Omental fat pad (tissue), 4 donors: ENCODE data around the gene FLT3. TPM values are rescaled to one million over a fixed set of nuclear protein-coding genes. Genes with fewer than 3 reads are reported as not detected.

ENCODE experiments used
- ATAC-seq: fragments of 150-250 bp; one replicate; pipeline ENCODE4 v1.9.1; 2016; ENCODE audit warnings: mild to moderate bottlenecking, moderate library complexity; ENCODE audit not compliant: low FRiP score
- DNase-seq: peaks from one replicate; pipeline ENCODE4 v3.0.0-alpha.2; 2019; ENCODE audit warnings: low spot score
- CTCF ChIP-seq, 3 donors: fragments of 450-650 bp; IDR thresholded peaks; one replicate each; pipeline ENCODE4 v1.5.1; 2016 to 2017; ENCODE audit warnings: antibody characterized with exemption in 3 of 3, mild to moderate bottlenecking in 3 of 3, moderate library complexity in 2 of 3
- total RNA-seq, 4 donors: library from RNA; depleted of rRNA; stranded (reverse); fragments of >200 nt; gene quantifications; one replicate each; pipeline ENCODE4 v1.1.0, GENCODE V29; 2016

FLT3 gene
- total RNA-seq, 4 donors from 2014 or later, result 0.37 to 6.5 (median 1.1) TPM

- no peak for ATAC-seq
- no peak for TF ChIP-seq CTCF (IDR thresholded peaks at IDR 0.05)
- no peak for DNase-seq
Measured at GRCh38 chr13:28046981-28047380, 53.4 kb downstream of the FLT3 start.

GRCh38 chr13:28045861-28046260 lies 54.5 kb downstream of the FLT3 start:
- ATAC-seq (no peak), DNase-seq (no peak)
- no peak for TF ChIP-seq CTCF (IDR thresholded peaks at IDR 0.05)

GRCh38 chr13:28044608-28045007 lies 55.8 kb downstream of the FLT3 start:
- no peak for TF ChIP-seq CTCF (IDR thresholded peaks at IDR 0.05)
- DNase-seq (no peak), ATAC-seq (no peak)

- ATAC-seq (no peak), DNase-seq (no peak)
- no peak for TF ChIP-seq CTCF (IDR thresholded peaks at IDR 0.05)
Measured at GRCh38 chr13:28043224-28043623, 57.2 kb downstream of the FLT3 start.

- no peak for DNase-seq
- ATAC-seq, result no peak
Measured at GRCh38 chr13:28041501-28041900, 58.9 kb downstream of the FLT3 start.

GRCh38 chr13:28041031-28041461 lies 59.3 kb downstream of the FLT3 start:
- no peak for ATAC-seq
- no peak for DNase-seq
- no peak for TF ChIP-seq CTCF (IDR thresholded peaks at IDR 0.05)

More at GRCh38 chr13:28041501-28041900, 58.9 kb downstream of the FLT3 start:
- TF ChIP-seq CTCF (IDR thresholded peaks at IDR 0.05), result no peak

GRCh38 chr13:28037399-28037798 lies 63.0 kb downstream of the FLT3 start:
- no peak for ATAC-seq
- DNase-seq, result no peak
- no peak for TF ChIP-seq CTCF (IDR thresholded peaks at IDR 0.05)
